Astrocyte of the spinal cord (primary cell): ENCODE results near the gene CACNA1S.

Experiments used
- DNase-seq: peaks from one replicate; pipeline ENCODE4 v3.0.0; 2011; ENCODE audit warnings: low read depth, low spot score
- H3K4me3 ChIP-seq: 2 replicates; pipeline ENCODE4 v1.5.1; 2011; ENCODE audit warnings: low read depth, mild to moderate bottlenecking, low read length, moderate library complexity
- in situ Hi-C: cut with HindIII; loops from 2 replicates; pipeline ENCODE4 v1.10.0; 2017; ENCODE audit warnings: low sequenced_read_pairs
- TF ChIP-seq, protein P1 (sequence below): IDR thresholded peaks from 2 replicates; pipeline ENCODE4 v1.5.1; 2012; ENCODE audit warnings: low read depth, mild to moderate bottlenecking, low read length, inconsistent platforms

CACNA1S gene

GRCh38 chr1:201004154-201004553, 108.1 kb downstream of the CACNA1S start:
- in situ Hi-C loops, result no loop called here
- TF ChIP-seq, protein P1, sequence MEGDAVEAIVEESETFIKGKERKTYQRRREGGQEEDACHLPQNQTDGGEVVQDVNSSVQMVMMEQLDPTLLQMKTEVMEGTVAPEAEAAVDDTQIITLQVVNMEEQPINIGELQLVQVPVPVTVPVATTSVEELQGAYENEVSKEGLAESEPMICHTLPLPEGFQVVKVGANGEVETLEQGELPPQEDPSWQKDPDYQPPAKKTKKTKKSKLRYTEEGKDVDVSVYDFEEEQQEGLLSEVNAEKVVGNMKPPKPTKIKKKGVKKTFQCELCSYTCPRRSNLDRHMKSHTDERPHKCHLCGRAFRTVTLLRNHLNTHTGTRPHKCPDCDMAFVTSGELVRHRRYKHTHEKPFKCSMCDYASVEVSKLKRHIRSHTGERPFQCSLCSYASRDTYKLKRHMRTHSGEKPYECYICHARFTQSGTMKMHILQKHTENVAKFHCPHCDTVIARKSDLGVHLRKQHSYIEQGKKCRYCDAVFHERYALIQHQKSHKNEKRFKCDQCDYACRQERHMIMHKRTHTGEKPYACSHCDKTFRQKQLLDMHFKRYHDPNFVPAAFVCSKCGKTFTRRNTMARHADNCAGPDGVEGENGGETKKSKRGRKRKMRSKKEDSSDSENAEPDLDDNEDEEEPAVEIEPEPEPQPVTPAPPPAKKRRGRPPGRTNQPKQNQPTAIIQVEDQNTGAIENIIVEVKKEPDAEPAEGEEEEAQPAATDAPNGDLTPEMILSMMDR, result no peak
- no peak overlapping the region for H3K4me3 ChIP-seq
- DNase-seq, result no peak

GRCh38 chr1:201002510-201002909, 109.7 kb downstream of the CACNA1S start:
- in situ Hi-C loops, result no loop called here
- no peak overlapping the region for H3K4me3 ChIP-seq
- DNase-seq, result no peak
- TF ChIP-seq, protein P1, result no peak

GRCh38 chr1:201001962-201002361, 110.3 kb downstream of the CACNA1S start:
- H3K4me3 ChIP-seq, result no peak overlapping the region
- TF ChIP-seq, protein P1, result no peak
- in situ Hi-C loops, result no loop called here
- DNase-seq, result no peak

DNA sequence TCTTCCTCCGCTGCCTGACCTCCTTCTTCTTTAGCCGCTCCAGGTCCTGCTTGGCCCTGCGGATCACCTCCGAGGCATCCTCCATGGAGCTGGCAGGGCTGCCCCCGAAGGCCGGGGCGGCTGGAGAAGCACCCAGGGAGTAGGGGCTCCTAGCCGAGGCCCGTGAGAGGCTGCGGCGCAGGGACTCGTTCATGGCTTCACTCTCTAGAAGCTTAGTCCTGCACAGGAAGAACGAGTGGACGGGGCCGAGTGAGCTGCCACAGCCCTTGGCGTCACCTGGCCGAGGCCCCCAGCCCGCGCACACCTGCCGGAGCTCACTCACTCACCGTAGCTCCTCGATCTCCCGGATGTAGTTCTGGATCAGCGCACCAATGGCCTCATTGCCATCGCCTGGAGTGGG, 111.8 kb downstream of the CACNA1S start:
- no peak for DNase-seq
- H3K4me3 ChIP-seq, result no peak overlapping the region
- TF ChIP-seq, protein P1, result no peak
- in situ Hi-C loops, result no loop called here

DNA sequence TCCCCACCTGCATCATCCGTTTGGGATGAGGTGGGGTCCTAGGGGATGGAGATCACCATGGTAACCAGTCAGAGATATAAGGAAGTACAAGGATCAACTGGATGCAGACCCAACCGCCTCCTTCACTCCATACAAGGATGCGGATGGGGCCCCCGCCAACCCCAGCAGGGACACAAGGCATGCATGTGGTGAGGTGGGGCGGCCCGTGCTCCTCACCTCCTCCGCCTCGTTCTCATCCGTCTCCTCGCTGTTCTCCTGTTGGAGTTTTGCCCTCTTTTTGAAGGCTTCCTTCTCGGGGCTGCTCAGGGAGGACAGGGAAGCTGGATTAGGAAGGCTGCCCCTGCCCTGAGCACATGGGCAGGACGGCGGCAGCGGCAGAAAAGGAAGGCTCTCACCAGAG, 112.6 kb downstream of the CACNA1S start:
- in situ Hi-C loops, result no loop called here
- no peak for DNase-seq
- H3K4me3 ChIP-seq, result no peak overlapping the region
- TF ChIP-seq, protein P1, result no peak

GRCh38 chr1:200998323-200998722, 113.9 kb downstream of the CACNA1S start:
- DNase-seq, result no peak
- in situ Hi-C loops, result no loop called here
- TF ChIP-seq, protein P1, result no peak
- no peak overlapping the region for H3K4me3 ChIP-seq
